ENCODE measurements around the gene KREMEN1.
"Not testable (repeated sequence)": the region's sequence is repeated elsewhere in the genome, so short reads cannot be mapped to it uniquely, and the experiment has no call there.

KREMEN1 gene

GRCh38 chr22:29081517-29082236, 8.8 kb downstream of the KREMEN1 start:
- no peak overlapping the region for H3K27ac Mint-ChIP-seq
- H3K36me3 Mint-ChIP-seq = no peaks in the 10 kb centered on the region
- H3K4me1 Mint-ChIP-seq = peaks cover 5% of the 10 kb centered on the region
- H3K9me3 Mint-ChIP-seq = no peaks in the 10 kb centered on the region
- ATAC-seq = no peak
- no peak overlapping the region for H3K4me3 Mint-ChIP-seq
- DNase-seq (ENCODE audit: low spot score in 2 of 2) = no peak

DNA sequence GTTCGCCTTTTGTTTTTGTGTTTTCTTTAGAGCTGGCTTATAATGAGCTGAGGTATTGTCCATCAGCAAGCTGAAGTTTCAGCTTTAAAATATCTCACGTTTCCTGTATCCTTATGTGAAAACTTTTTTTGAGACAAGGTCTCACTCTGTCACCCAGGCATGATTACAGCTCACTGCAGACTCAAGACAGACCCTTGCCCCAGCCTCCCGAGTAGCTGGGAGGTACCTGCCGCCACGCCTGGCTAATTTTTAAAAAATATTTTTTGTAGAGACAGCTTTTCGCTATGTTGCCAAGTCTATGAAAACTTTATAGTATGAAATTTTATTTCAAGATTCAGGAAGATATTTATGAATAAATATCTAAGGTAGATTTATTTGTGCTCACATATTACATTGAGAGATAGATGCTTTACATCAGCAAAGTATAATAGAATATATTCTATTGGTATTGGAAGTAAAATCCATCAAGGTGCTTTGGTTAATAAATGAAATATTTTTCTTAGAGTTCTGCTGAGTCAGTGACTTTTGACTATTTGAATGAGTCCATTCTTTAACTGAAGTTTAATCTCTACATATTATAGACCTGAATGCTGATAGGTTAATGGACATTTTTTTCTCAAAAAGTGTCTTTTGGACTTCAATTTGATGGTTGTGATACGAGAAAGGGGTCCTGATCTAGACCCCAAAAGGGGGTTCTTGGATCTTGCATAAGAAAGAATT, 10.2 kb downstream of the KREMEN1 start:
- DNase-seq (ENCODE audit: low spot score in 2 of 2) (no peak), ATAC-seq (no peak)
- Mint-ChIP-seq H3K4me1 (peaks cover 5% of the 10 kb centered on the region), H3K4me3 (no peak overlapping the region), H3K36me3 (no peaks in the 10 kb centered on the region), H3K27ac (peak overlapping the region; percentile 17), H3K9me3 (no peaks in the 10 kb centered on the region)

DNA sequence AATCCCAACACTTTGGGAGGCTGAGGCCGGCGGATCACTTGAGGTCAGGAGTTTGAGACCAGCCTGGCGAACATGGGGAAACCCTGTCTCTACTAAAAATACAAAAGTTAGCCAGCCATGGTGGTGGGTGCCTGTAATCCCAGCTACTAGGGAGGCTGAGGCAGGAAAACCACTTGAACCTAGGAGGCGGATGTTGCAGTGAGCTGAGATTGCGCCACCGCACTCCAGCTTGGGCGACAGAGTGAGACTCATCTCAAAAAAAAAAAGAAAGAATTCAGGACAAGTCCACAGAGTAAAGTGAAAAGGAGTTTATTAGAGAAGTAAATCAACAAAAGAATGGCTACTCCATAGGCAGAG, 10.7 kb downstream of the KREMEN1 start:
- not testable (repeated sequence) for H3K4me3 Mint-ChIP-seq; H3K9me3 Mint-ChIP-seq; H3K36me3 Mint-ChIP-seq; DNase-seq (ENCODE audit: low spot score in 2 of 2); H3K4me1 Mint-ChIP-seq; ATAC-seq
- peak overlapping the region; percentile 17 for H3K27ac Mint-ChIP-seq

- no peaks in the 10 kb centered on the region for H3K36me3 Mint-ChIP-seq
- DNase-seq (ENCODE audit: low spot score in 2 of 2) (no peak), ATAC-seq (no peak)
- no peak overlapping the region for H3K4me3 Mint-ChIP-seq
- H3K4me1 Mint-ChIP-seq = peaks cover 5% of the 10 kb centered on the region
- H3K27ac Mint-ChIP-seq = peak overlapping the region; percentile 17
- H3K9me3 Mint-ChIP-seq = no peaks in the 10 kb centered on the region
Measured at GRCh38 chr22:29083933-29084591, 11.2 kb downstream of the KREMEN1 start.

- Mint-ChIP-seq H3K9me3 (no peaks in the 10 kb centered on the region), H3K4me1 (no peaks in the 10 kb centered on the region), H3K27ac (no peak overlapping the region), H3K36me3 (no peaks in the 10 kb centered on the region), H3K4me3 (no peak overlapping the region)
- no peak for ATAC-seq
- DNase-seq (ENCODE audit: low spot score in 2 of 2) = no peak
Measured at GRCh38 chr22:29087012-29087411, 14.2 kb downstream of the KREMEN1 start.

- no peaks in the 10 kb centered on the region for H3K4me1 Mint-ChIP-seq
- H3K4me3 Mint-ChIP-seq = no peak overlapping the region
- no peaks in the 10 kb centered on the region for H3K9me3 Mint-ChIP-seq
- H3K36me3 Mint-ChIP-seq = no peaks in the 10 kb centered on the region
- ATAC-seq (no peak), DNase-seq (ENCODE audit: low spot score in 2 of 2) (no peak)
- H3K27ac Mint-ChIP-seq = no peak overlapping the region
Measured at GRCh38 chr22:29088809-29089208, 16.0 kb downstream of the KREMEN1 start.

GRCh38 chr22:29089507-29089906, 16.7 kb downstream of the KREMEN1 start:
- Mint-ChIP-seq H3K27ac (no peak overlapping the region), H3K4me1 (no peaks in the 10 kb centered on the region)

GRCh38 chr22:29090039-29090438, 17.2 kb downstream of the KREMEN1 start:
- ATAC-seq (no peak), DNase-seq (ENCODE audit: low spot score in 2 of 2) (no peak)
- Mint-ChIP-seq H3K4me3 (no peak overlapping the region), H3K36me3 (no peaks in the 10 kb centered on the region), H3K27ac (no peak overlapping the region), H3K9me3 (no peaks in the 10 kb centered on the region), H3K4me1 (no peaks in the 10 kb centered on the region)

More at GRCh38 chr22:29089507-29089906, 16.7 kb downstream of the KREMEN1 start:
- DNase-seq (ENCODE audit: low spot score in 2 of 2) (no peak), ATAC-seq (no peak)
- Mint-ChIP-seq H3K4me3 (no peak overlapping the region), H3K9me3 (no peaks in the 10 kb centered on the region), H3K36me3 (no peaks in the 10 kb centered on the region)

DNA sequence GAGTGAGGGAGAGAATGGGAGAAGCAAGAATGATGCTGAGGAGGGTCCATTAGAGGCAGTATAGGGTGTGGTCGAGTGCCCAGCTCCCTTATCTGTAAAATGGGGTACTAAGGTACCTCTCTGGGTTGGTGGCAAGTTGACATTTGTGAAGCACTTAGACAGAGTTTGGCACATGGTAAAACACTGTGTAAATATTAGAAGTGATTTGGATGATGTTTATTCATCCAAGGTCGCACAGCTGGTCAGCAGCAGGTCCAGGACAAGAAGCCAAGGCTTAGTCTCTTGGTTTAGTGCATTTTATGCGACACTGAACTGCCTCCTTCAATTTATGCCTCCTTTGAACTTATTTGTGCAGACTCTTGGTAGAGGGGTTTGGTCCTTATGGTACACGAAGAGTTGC, 19.4 kb downstream of the KREMEN1 start:
- H3K36me3 Mint-ChIP-seq = no peaks in the 10 kb centered on the region
- ATAC-seq = no peak
- H3K4me1 Mint-ChIP-seq = no peaks in the 10 kb centered on the region
- no peaks in the 10 kb centered on the region for H3K9me3 Mint-ChIP-seq
- no peak for DNase-seq (ENCODE audit: low spot score in 2 of 2)
- no peak overlapping the region for H3K27ac Mint-ChIP-seq
- no peak overlapping the region for H3K4me3 Mint-ChIP-seq

GRCh38 chr22:29093030-29093429, 20.2 kb downstream of the KREMEN1 start:
- Mint-ChIP-seq H3K4me3 (no peak overlapping the region), H3K9me3 (no peaks in the 10 kb centered on the region), H3K27ac (no peak overlapping the region), H3K36me3 (no peaks in the 10 kb centered on the region), H3K4me1 (no peaks in the 10 kb centered on the region)
- ATAC-seq = no peak
- DNase-seq (ENCODE audit: low spot score in 2 of 2) = no peak

GRCh38 chr22:29093501-29094300, 20.9 kb downstream of the KREMEN1 start:
- H3K9me3 Mint-ChIP-seq = no peaks in the 10 kb centered on the region
- no peaks in the 10 kb centered on the region for H3K4me1 Mint-ChIP-seq
- H3K4me3 Mint-ChIP-seq = no peak overlapping the region
- no peak for DNase-seq (ENCODE audit: low spot score in 2 of 2)
- no peaks in the 10 kb centered on the region for H3K36me3 Mint-ChIP-seq
- no peak for ATAC-seq
- no peak overlapping the region for H3K27ac Mint-ChIP-seq

DNA sequence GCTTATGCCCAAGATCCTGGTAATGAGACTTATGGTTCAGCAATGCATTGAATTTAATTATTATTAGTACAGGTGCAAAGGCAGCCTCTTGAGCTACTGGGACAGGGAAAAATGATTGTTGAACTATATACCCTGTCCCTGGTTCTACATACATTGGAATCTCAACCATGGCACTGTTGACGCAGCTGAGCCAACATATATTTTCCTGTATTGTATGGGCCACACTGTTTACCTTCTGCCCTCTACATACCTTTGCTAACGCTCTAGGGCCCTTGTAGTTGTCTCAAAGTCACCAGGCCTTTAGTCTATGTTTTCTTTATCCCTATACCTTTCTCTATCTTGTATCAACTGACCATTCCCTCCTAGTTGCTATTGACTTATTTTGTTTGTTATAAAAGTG, 22.6 kb downstream of the KREMEN1 start:
- Mint-ChIP-seq H3K36me3 (no peaks in the 10 kb centered on the region), H3K27ac (no peak overlapping the region), H3K9me3 (no peaks in the 10 kb centered on the region), H3K4me3 (no peak overlapping the region), H3K4me1 (no peaks in the 10 kb centered on the region)
- DNase-seq (ENCODE audit: low spot score in 2 of 2) (no peak), ATAC-seq (no peak)

DNA sequence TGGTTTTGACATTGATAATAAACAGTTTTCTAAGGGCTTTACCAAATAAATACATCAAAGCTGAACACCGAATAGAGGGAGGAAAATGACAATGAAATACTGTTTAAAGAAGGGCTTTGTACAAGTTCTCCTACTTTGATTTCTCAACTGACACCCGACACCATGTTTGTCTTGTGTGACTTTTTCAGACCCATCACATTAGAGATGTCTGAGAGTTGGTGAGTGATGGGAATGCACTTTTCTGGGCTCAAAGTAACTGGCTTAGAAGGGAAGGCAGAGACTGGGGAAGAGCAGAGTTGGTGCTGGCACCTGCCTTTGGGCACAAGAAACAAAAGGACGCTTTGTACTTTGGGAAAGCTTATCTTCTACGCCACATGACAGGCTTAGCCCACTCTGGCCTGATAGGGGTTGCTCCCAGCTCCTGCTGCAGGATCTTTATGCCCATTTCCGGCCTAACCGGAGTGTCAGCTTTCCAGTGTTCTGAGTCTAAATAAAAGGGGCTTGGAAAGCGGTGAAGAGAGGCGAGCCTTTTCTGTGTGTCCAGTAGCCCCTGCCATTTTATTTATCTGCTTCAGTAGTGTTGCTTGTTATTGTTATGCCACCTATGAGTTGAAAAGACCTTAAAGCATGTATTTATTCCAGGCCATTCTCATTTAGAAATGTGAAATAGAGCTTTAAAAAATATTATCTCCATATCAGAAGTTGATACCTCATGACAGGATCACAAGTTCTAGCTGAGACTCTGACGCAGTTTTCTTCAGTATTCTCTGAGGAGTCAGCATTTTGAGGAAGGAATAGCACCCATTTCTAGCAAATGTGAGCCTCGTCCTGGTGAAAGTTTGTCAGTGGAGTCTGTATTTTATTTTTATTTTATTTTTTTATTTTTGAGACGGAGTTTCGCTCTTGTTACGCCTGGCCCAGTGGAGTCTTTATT, 24.2 kb downstream of the KREMEN1 start:
- Mint-ChIP-seq H3K36me3 (no peaks in the 10 kb centered on the region), H3K4me3 (no peak overlapping the region), H3K4me1 (no peaks in the 10 kb centered on the region), H3K9me3 (no peaks in the 10 kb centered on the region), H3K27ac (no peak overlapping the region)
- no peak for DNase-seq (ENCODE audit: low spot score in 2 of 2)
- no peak for ATAC-seq

- Mint-ChIP-seq H3K36me3 (no peaks in the 10 kb centered on the region), H3K4me3 (no peak overlapping the region), H3K9me3 (no peaks in the 10 kb centered on the region)
Measured at GRCh38 chr22:29098296-29098695, 25.5 kb downstream of the KREMEN1 start.

More at GRCh38 chr22:29098296-29098695, 25.5 kb downstream of the KREMEN1 start:
- DNase-seq (ENCODE audit: low spot score in 2 of 2) (no peak), ATAC-seq (no peak)
- Mint-ChIP-seq H3K4me1 (no peaks in the 10 kb centered on the region), H3K27ac (no peak overlapping the region)

Data from stimulated activated effector memory CD8-positive, alpha-beta T cell treated with anti-CD3 and anti-CD28 coated beads, Interleukin-12 subunit alpha, Interleukin-12 subunit beta, amount 100 ng/mL, for 72 hours (primary cell).